Gastrocnemius medialis (tissue), 4 donors: ENCODE measurements around the gene KIF13A.

Source experiments
- POLR2A ChIP-seq, 2 donors: fragments of 450-650 bp; IDR thresholded peaks; one replicate each; pipeline ENCODE4 v1.6.1; 2017; ENCODE audit warnings: antibody characterized with exemption in 2 of 2, mild to moderate bottlenecking in 2 of 2, moderate library complexity in 2 of 2
- TF ChIP-seq, protein P1 (sequence below), 5 experiments: fragments of 450-650 bp in 3 of 5; fragments of 200-600 bp in 2 of 5; sonication (generic) in 2 of 5; IDR thresholded peaks in 4 of 5; conservative IDR thresholded peaks in 1 of 5; 1 replicate in 4 of 5; 2 replicates in 1 of 5; pipeline ENCODE4 v1.5.1; 2016 to 2019; ENCODE audit warnings: antibody characterized with exemption in 5 of 5, mild to moderate bottlenecking in 3 of 5, moderate library complexity in 3 of 5

DNA sequence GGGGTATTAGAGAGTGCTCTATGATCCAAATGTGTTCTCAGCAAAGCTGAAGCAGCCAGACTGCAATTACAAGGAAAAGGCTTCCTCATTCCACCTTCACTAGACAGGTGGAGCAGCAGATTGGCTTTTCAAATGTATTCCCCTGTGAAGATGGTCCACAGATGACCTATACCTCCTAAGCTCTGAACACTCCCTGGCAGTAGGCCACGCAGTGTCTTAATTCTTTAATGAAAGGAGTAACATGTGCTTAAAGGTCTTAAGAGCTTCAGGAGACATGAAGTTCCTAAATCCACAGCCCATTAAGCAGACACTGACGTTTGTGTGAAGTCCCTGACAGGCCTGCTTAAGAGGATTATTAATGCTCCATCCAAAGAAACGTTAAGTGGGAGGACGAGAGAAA, 141.8 kb downstream of the KIF13A start:
- no peak for TF ChIP-seq POLR2A (IDR thresholded peaks at IDR 0.05)
- TF ChIP-seq, protein P1, sequence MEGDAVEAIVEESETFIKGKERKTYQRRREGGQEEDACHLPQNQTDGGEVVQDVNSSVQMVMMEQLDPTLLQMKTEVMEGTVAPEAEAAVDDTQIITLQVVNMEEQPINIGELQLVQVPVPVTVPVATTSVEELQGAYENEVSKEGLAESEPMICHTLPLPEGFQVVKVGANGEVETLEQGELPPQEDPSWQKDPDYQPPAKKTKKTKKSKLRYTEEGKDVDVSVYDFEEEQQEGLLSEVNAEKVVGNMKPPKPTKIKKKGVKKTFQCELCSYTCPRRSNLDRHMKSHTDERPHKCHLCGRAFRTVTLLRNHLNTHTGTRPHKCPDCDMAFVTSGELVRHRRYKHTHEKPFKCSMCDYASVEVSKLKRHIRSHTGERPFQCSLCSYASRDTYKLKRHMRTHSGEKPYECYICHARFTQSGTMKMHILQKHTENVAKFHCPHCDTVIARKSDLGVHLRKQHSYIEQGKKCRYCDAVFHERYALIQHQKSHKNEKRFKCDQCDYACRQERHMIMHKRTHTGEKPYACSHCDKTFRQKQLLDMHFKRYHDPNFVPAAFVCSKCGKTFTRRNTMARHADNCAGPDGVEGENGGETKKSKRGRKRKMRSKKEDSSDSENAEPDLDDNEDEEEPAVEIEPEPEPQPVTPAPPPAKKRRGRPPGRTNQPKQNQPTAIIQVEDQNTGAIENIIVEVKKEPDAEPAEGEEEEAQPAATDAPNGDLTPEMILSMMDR (IDR thresholded peaks at IDR 0.05 in 4 of 5, conservative IDR thresholded peaks at IDR 0.05 in 1 of 5), result peak in 2 of 5 experiments; percentile 6 to 28
